GM18517 (cell line): Measurements from ENCODE around the gene EDEM2.
"Not testable (repeated sequence)": the region's sequence is repeated elsewhere in the genome, so short reads cannot be mapped to it uniquely, and the experiment has no call there.

Experiments used
- ATAC-seq: cut with Tn5 transposase; IDR thresholded peaks from one replicate; pipeline ENCODE4 v1.9.1; 2021; ENCODE audit warnings: mild to moderate bottlenecking, moderate library complexity; ENCODE audit not compliant: unreplicated experiment

EDEM2 gene

GRCh38 chr20:35133735-35134134 lies 13.4 kb downstream of the EDEM2 start:
- ATAC-seq = no peak

- ATAC-seq = no peak
Observed at GRCh38 chr20:35133031-35133430, 14.1 kb downstream of the EDEM2 start.

GRCh38 chr20:35131934-35132333 lies 15.2 kb downstream of the EDEM2 start:
- ATAC-seq = no peak

GRCh38 chr20:35129647-35130069 lies 17.5 kb downstream of the EDEM2 start:
- no peak for ATAC-seq

- no peak for ATAC-seq
Observed at GRCh38 chr20:35125753-35126152, 21.4 kb downstream of the EDEM2 start.

- no peak for ATAC-seq
Observed at GRCh38 chr20:35122756-35123405, 24.3 kb downstream of the EDEM2 start.

GRCh38 chr20:35121186-35121585 lies 25.9 kb downstream of the EDEM2 start:
- no peak for ATAC-seq

GRCh38 chr20:35120012-35120701 lies 27.0 kb downstream of the EDEM2 start:
- ATAC-seq = no peak

- ATAC-seq = no peak
Observed at GRCh38 chr20:35117629-35118028, 29.5 kb downstream of the EDEM2 start.

GRCh38 chr20:35117196-35117595 lies 29.9 kb downstream of the EDEM2 start:
- ATAC-seq = no peak

GRCh38 chr20:35116258-35116657 lies 30.9 kb downstream of the EDEM2 start:
- no peak for ATAC-seq

- ATAC-seq = no peak
Observed at GRCh38 chr20:35115606-35116005, 31.5 kb downstream of the EDEM2 start.

GRCh38 chr20:35112276-35112675 lies 34.9 kb downstream of the EDEM2 start:
- ATAC-seq = not testable (repeated sequence)

GRCh38 chr20:35111141-35111888 lies 35.8 kb downstream of the EDEM2 start:
- ATAC-seq = no peak

- no peak for ATAC-seq
Observed at GRCh38 chr20:35108921-35109320, 38.2 kb downstream of the EDEM2 start.

GRCh38 chr20:35106827-35107380 lies 40.2 kb downstream of the EDEM2 start:
- no peak for ATAC-seq

GRCh38 chr20:35104685-35105295 lies 42.3 kb downstream of the EDEM2 start:
- no peak for ATAC-seq

GRCh38 chr20:35101620-35102019 lies 45.5 kb downstream of the EDEM2 start:
- ATAC-seq = no peak

- no peak for ATAC-seq
Observed at GRCh38 chr20:35093267-35093884, 53.8 kb downstream of the EDEM2 start.

- peak; percentile 93 for ATAC-seq
Observed at GRCh38 chr20:35092524-35093266, 54.4 kb downstream of the EDEM2 start, which contains the start of gene TRPC4AP. Gene TRPC4AP (minus strand): TSS chr20:35092807. CDS start chr20:35092781, 26 bp downstream.
